ENCODE measurements around the gene FAM83E. TPM values are rescaled to one million over a fixed set of nuclear protein-coding genes. Genes with fewer than 3 reads are reported as not detected.

The FAM83E gene
- polyA plus RNA-seq, 3 donors: not detected

- peaks cover 17 to 30% (median 23%) of the 10 kb centered on the region in 3 donors for H3K27me3 Mint-ChIP-seq (ENCODE audit: low read depth in 3 of 3)
- 27% methylated on average over 16 of the region's 19 CpGs for WGBS (ENCODE audit: insufficient coverage)
- Histone ChIP-seq H3K4me1 (ENCODE audit: control insufficient read depth in 1 of 2, insufficient read depth in 2 of 2, low read length in 2 of 2) (peaks cover 2 to 3% of the 10 kb centered on the region in 2 donors), H3K27me3 (ENCODE audit: control insufficient read depth in 2 of 2, insufficient read depth in 2 of 2, low read length in 2 of 2) (peaks cover 0 to 5% of the 10 kb centered on the region in 2 donors), H3K4me3 (replicated peaks in 1 of 3; ENCODE audit: low read depth in 2 of 3, low read length in 3 of 3) (no peak overlapping the region), H2AFZ (ENCODE audit: insufficient read depth, low read depth, low read length, poor library complexity, severe bottlenecking) (peak overlapping the region; percentile 46), H4K20me1 (ENCODE audit: insufficient read depth, low read length) (no peaks in the 10 kb centered on the region), H3K9me3 (replicated peaks in 1 of 2; ENCODE audit: control insufficient read depth in 1 of 2, insufficient read depth in 1 of 2, low read length in 2 of 2) (no peaks in the 10 kb centered on the region), H3K79me2 (ENCODE audit: insufficient read depth, low read length) (no peaks in the 10 kb centered on the region), H3K27ac (ENCODE audit: low read depth in 1 of 2, low read length in 2 of 2) (no peak overlapping the region), H3K36me3 (replicated peaks in 1 of 2; ENCODE audit: control insufficient read depth in 1 of 2, insufficient read depth in 2 of 2, low read length in 2 of 2) (no peaks in the 10 kb centered on the region), H3K9ac (ENCODE audit: insufficient read depth, low read length, poor library complexity, severe bottlenecking) (no peak overlapping the region), H3K4me2 (replicated peaks; ENCODE audit: extremely low read depth, low read length, poor library complexity, severe bottlenecking) (no peak overlapping the region)
- peak overlapping the region in 1 of 2 donors; percentile 11 for H3K4me3 Mint-ChIP-seq
- DNase-seq: peak in 1 of 3 donors; percentile 26
- no peak for TF ChIP-seq CTCF (IDR thresholded peaks at IDR 0.05)
- H3K4me1 Mint-ChIP-seq: peaks cover 6% of the 10 kb centered on the region
- peaks cover 0 to 3% (median 0%) of the 10 kb centered on the region in 7 donors for H3K9me3 Mint-ChIP-seq
- intact Hi-C loops (cut with micrococcal nuclease): no loop called here
- no peak overlapping the region for H3K27ac Mint-ChIP-seq
- H3K36me3 Mint-ChIP-seq: no peaks in the 10 kb centered on the region
Measured at GRCh38 chr19:48568345-48568886, 46.5 kb downstream of the FAM83E start.

GRCh38 chr19:48565090-48565489 is 49.8 kb downstream of the FAM83E start:
- Mint-ChIP-seq H3K36me3 (no peaks in the 10 kb centered on the region), H3K27ac (no peak overlapping the region), H3K27me3 (ENCODE audit: low read depth in 3 of 3) (peaks cover 14 to 26% (median 15%) of the 10 kb centered on the region in 3 donors), H3K9me3 (peaks cover 0 to 3% (median 0%) of the 10 kb centered on the region in 7 donors), H3K4me1 (peaks cover 11% of the 10 kb centered on the region), H3K4me3 (no peak overlapping the region)
- Histone ChIP-seq H3K79me2 (ENCODE audit: insufficient read depth, low read length) (no peaks in the 10 kb centered on the region), H3K9ac (ENCODE audit: insufficient read depth, low read length, poor library complexity, severe bottlenecking) (no peak overlapping the region), H3K4me1 (ENCODE audit: control insufficient read depth in 1 of 2, insufficient read depth in 2 of 2, low read length in 2 of 2) (peaks cover 4 to 8% of the 10 kb centered on the region in 2 donors), H3K4me3 (replicated peaks in 1 of 3; ENCODE audit: low read depth in 2 of 3, low read length in 3 of 3) (no peak overlapping the region), H4K20me1 (ENCODE audit: insufficient read depth, low read length) (no peaks in the 10 kb centered on the region), H3K4me2 (replicated peaks; ENCODE audit: extremely low read depth, low read length, poor library complexity, severe bottlenecking) (no peak overlapping the region), H3K36me3 (replicated peaks in 1 of 2; ENCODE audit: control insufficient read depth in 1 of 2, insufficient read depth in 2 of 2, low read length in 2 of 2) (no peaks in the 10 kb centered on the region), H3K27me3 (ENCODE audit: control insufficient read depth in 2 of 2, insufficient read depth in 2 of 2, low read length in 2 of 2) (peaks cover 0 to 5% of the 10 kb centered on the region in 2 donors), H2AFZ (ENCODE audit: insufficient read depth, low read depth, low read length, poor library complexity, severe bottlenecking) (no peak overlapping the region), H3K9me3 (replicated peaks in 1 of 2; ENCODE audit: control insufficient read depth in 1 of 2, insufficient read depth in 1 of 2, low read length in 2 of 2) (no peaks in the 10 kb centered on the region), H3K27ac (ENCODE audit: low read depth in 1 of 2, low read length in 2 of 2) (no peak overlapping the region)
- intact Hi-C loops (cut with micrococcal nuclease): no loop called here
- no peak for DNase-seq
- WGBS (ENCODE audit: insufficient coverage): 60% methylated on average over 1 of the region's 7 CpGs
- no peak for TF ChIP-seq CTCF (IDR thresholded peaks at IDR 0.05)

Other genes starting within 250 kb of the FAM83E start
- 10 to 100 TPM; 42.0 to 72.0 (median 51.3) TPM for gene KDELR1, start 223.5 kb downstream of the FAM83E start, polyA plus RNA-seq
- under 1 TPM in 2 of 3 donors, not detected in 1; 0.13 to 0.29 TPM for gene GRIN2D, start 221.4 kb downstream of the FAM83E start, polyA plus RNA-seq
- 10 to 100 TPM in 1 of 3 donors, 1 to 10 TPM in 2; 3.7 to 13.9 (median 10.0) TPM for gene GRWD1, start 169.1 kb downstream of the FAM83E start, polyA plus RNA-seq
- gene KCNJ14, start 159.5 kb downstream of the FAM83E start, polyA plus RNA-seq: under 1 TPM in 2 of 3 donors, not detected in 1; 0.09 to 0.56 TPM
- 10 to 100 TPM; 21.3 to 48.2 (median 21.7) TPM for gene CYTH2, start 145.7 kb downstream of the FAM83E start, polyA plus RNA-seq
- under 1 TPM in 1 of 3 donors, not detected in 2; 0.08 TPM for gene LMTK3, start 103.2 kb downstream of the FAM83E start, polyA plus RNA-seq
- gene SULT2B1, start 62.9 kb downstream of the FAM83E start, polyA plus RNA-seq: under 1 TPM in 2 of 3 donors, not detected in 1; 0.09 to 0.40 TPM
- not detected for gene SPACA4, start 8.3 kb downstream of the FAM83E start, polyA plus RNA-seq
- 1,000 to 10,000 TPM in 1 of 3 donors, 100 to 1,000 TPM in 2; 803 to 1,540 (median 892) TPM for gene RPL18, start 4.1 kb upstream of the FAM83E start, polyA plus RNA-seq
- 1 to 10 TPM; 8.5 to 9.4 (median 9.1) TPM for gene SPHK2, start 4.4 kb upstream of the FAM83E start, polyA plus RNA-seq
- 10 to 100 TPM; 12.8 to 22.3 (median 17.5) TPM for gene DBP, start 22.3 kb upstream of the FAM83E start, polyA plus RNA-seq
- gene CA11, start 31.1 kb upstream of the FAM83E start, polyA plus RNA-seq: 1 to 10 TPM; 1.1 to 4.9 (median 1.8) TPM
- gene NTN5, start 57.9 kb upstream of the FAM83E start, polyA plus RNA-seq: under 1 TPM in 1 of 3 donors, not detected in 2; 0.44 TPM
- not detected for gene FUT2, start 80.9 kb upstream of the FAM83E start, polyA plus RNA-seq
- gene MAMSTR, start 104.6 kb upstream of the FAM83E start, polyA plus RNA-seq: under 1 TPM in 1 of 3 donors, not detected in 2; 0.07 TPM
- 1 to 10 TPM in 1 of 3 donors, not detected in 2; 1.2 TPM for gene RASIP1, start 125.5 kb upstream of the FAM83E start, polyA plus RNA-seq
- gene IZUMO1, start 131.8 kb upstream of the FAM83E start, polyA plus RNA-seq: not detected
- gene FUT1, start 137.6 kb upstream of the FAM83E start, polyA plus RNA-seq: under 1 TPM in 1 of 3 donors, not detected in 2; 0.03 TPM
- gene FGF21, start 140.4 kb upstream of the FAM83E start, polyA plus RNA-seq: not detected
- gene BCAT2, start 196.0 kb upstream of the FAM83E start, polyA plus RNA-seq: 10 to 100 TPM; 14.1 to 17.0 (median 16.0) TPM
- not detected for gene HSD17B14, start 221.4 kb upstream of the FAM83E start, polyA plus RNA-seq